Activated CD8-positive, alpha-beta memory T cell treated with anti-CD3 and anti-CD28 coated beads, Interleukin-2, amount 50 U/mL, for 4 hours (primary cell): Measurements from ENCODE around the gene UNC13A.

ENCODE experiments used
- DNase-seq: peaks from one replicate; pipeline ENCODE4 v3.0.0-alpha.2; 2020

The UNC13A gene

GRCh38 chr19:17703824-17704463, 15.8 kb upstream of the UNC13A start:
- peak; percentile 76 for DNase-seq

- DNase-seq, result no peak
Measured at GRCh38 chr19:17695198-17695597, 7.0 kb upstream of the UNC13A start.

- DNase-seq, result no peak
Measured at GRCh38 chr19:17692566-17692965, 4.4 kb upstream of the UNC13A start.

- DNase-seq, result no peak
Measured at GRCh38 chr19:17688853-17689595, 870 bp upstream of the UNC13A start.

GRCh38 chr19:17687141-17687856, 855 bp downstream of the UNC13A start:
- no peak for DNase-seq

- no peak for DNase-seq
Measured at GRCh38 chr19:17686592-17687024, 1.5 kb downstream of the UNC13A start.

- DNase-seq, result no peak
Measured at GRCh38 chr19:17686023-17686521, 2.1 kb downstream of the UNC13A start.

- DNase-seq, result no peak
Measured at GRCh38 chr19:17685451-17686022, 2.6 kb downstream of the UNC13A start.

- DNase-seq, result no peak
Measured at GRCh38 chr19:17684256-17684655, 3.9 kb downstream of the UNC13A start.

- DNase-seq, result no peak
Measured at GRCh38 chr19:17683078-17683477, 5.1 kb downstream of the UNC13A start.

- no peak for DNase-seq
Measured at GRCh38 chr19:17682273-17682672, 5.9 kb downstream of the UNC13A start.

GRCh38 chr19:17681505-17682125, 6.5 kb downstream of the UNC13A start:
- DNase-seq, result peak; percentile 44

GRCh38 chr19:17680230-17680722, 7.9 kb downstream of the UNC13A start:
- DNase-seq, result peak; percentile 51

GRCh38 chr19:17679526-17680229, 8.5 kb downstream of the UNC13A start:
- DNase-seq, result no peak

GRCh38 chr19:17678836-17679235, 9.3 kb downstream of the UNC13A start:
- no peak for DNase-seq

GRCh38 chr19:17677002-17677401, 11.2 kb downstream of the UNC13A start:
- no peak for DNase-seq

GRCh38 chr19:17676295-17676694, 11.9 kb downstream of the UNC13A start:
- no peak for DNase-seq

GRCh38 chr19:17673937-17674799, 14.0 kb downstream of the UNC13A start:
- DNase-seq, result no peak

- DNase-seq, result no peak
Measured at GRCh38 chr19:17671906-17672305, 16.2 kb downstream of the UNC13A start.

GRCh38 chr19:17669419-17669818, 18.7 kb downstream of the UNC13A start:
- DNase-seq, result no peak

- DNase-seq, result no peak
Measured at GRCh38 chr19:17665058-17665457, 23.1 kb downstream of the UNC13A start.
